CD8-positive, alpha-beta memory T cell (primary cell): ENCODE data around the gene ATP2C2. TPM values are rescaled to one million over a fixed set of nuclear protein-coding genes. Genes with fewer than 3 reads are reported as not detected.

Source experiments
- polyA plus RNA-seq: library from polyadenylated mRNA; unstranded; fragments of 300-500 nt; fragmentation: Illumina TruSeq; gene quantifications from one replicate; pipeline ENCODE4 v1.2.3, GENCODE V29; 2021
- total RNA-seq, 2 experiments: library from RNA; stranded (reverse); gene quantifications; one replicate each; pipeline ENCODE4 v1.2.3, GENCODE V29; 2021

Gene ATP2C2
- total and polyA plus RNA-seq, 3 experiments from 2014 or later = not detected

Other genes starting within 250 kb of the ATP2C2 start
- gene HSDL1, start 223.4 kb upstream of the ATP2C2 start, total RNA-seq = 10 to 100 TPM; 13.5 to 15.2 TPM
- 7.0 TPM for gene HSDL1, start 223.4 kb upstream of the ATP2C2 start, polyA plus RNA-seq
- gene DNAAF1, start 223.2 kb upstream of the ATP2C2 start, total RNA-seq = under 1 TPM in 1 of 2 experiments, not detected in 1; 0.31 TPM
- gene DNAAF1, start 223.2 kb upstream of the ATP2C2 start, polyA plus RNA-seq = 1.5 TPM
- gene TAF1C, start 181.5 kb upstream of the ATP2C2 start, total RNA-seq = 10 to 100 TPM; 49.9 to 51.2 TPM
- gene TAF1C, start 181.5 kb upstream of the ATP2C2 start, polyA plus RNA-seq = 6.4 TPM
- gene ADAD2, start 177.4 kb upstream of the ATP2C2 start, total RNA-seq = under 1 TPM in 1 of 2 experiments, not detected in 1; 0.40 TPM
- not detected for gene ADAD2, start 177.4 kb upstream of the ATP2C2 start, polyA plus RNA-seq
- not detected for gene KCNG4, start 128.5 kb upstream of the ATP2C2 start, total RNA-seq
- not detected for gene KCNG4, start 128.5 kb upstream of the ATP2C2 start, polyA plus RNA-seq
- gene WFDC1, start 73.7 kb upstream of the ATP2C2 start, total RNA-seq = not detected
- not detected for gene WFDC1, start 73.7 kb upstream of the ATP2C2 start, polyA plus RNA-seq
- gene MEAK7, start 136.1 kb downstream of the ATP2C2 start, total RNA-seq = 1 to 10 TPM; 6.7 to 7.7 TPM
- gene MEAK7, start 136.1 kb downstream of the ATP2C2 start, polyA plus RNA-seq = 7.8 TPM
- gene COTL1, start 249.5 kb downstream of the ATP2C2 start, total RNA-seq = 100 to 1,000 TPM; 373 to 388 TPM
- 653 TPM for gene COTL1, start 249.5 kb downstream of the ATP2C2 start, polyA plus RNA-seq